ENCODE results near the gene GIN1.
"Not testable (repeated sequence)": the region's sequence is repeated elsewhere in the genome, so short reads cannot be mapped to it uniquely, and the experiment has no call there.

Gene GIN1

GRCh38 chr5:103111468-103111867 is 8.5 kb downstream of the GIN1 start:
- DNase-seq (ENCODE audit: low read depth in 3 of 3, low spot score in 1 of 3) = no peak

- no peak for DNase-seq (ENCODE audit: low read depth in 3 of 3, low spot score in 1 of 3)
Observed at GRCh38 chr5:103110403-103110802, 9.5 kb downstream of the GIN1 start.

- no peak for DNase-seq (ENCODE audit: low read depth in 3 of 3, low spot score in 1 of 3)
Observed at GRCh38 chr5:103109277-103109676, 10.7 kb downstream of the GIN1 start.

- no peak for DNase-seq (ENCODE audit: low read depth in 3 of 3, low spot score in 1 of 3)
Observed at GRCh38 chr5:103108086-103108485, 11.9 kb downstream of the GIN1 start.

GRCh38 chr5:103102234-103102633 is 17.7 kb downstream of the GIN1 start:
- no peak for DNase-seq (ENCODE audit: low read depth in 3 of 3, low spot score in 1 of 3)

DNA sequence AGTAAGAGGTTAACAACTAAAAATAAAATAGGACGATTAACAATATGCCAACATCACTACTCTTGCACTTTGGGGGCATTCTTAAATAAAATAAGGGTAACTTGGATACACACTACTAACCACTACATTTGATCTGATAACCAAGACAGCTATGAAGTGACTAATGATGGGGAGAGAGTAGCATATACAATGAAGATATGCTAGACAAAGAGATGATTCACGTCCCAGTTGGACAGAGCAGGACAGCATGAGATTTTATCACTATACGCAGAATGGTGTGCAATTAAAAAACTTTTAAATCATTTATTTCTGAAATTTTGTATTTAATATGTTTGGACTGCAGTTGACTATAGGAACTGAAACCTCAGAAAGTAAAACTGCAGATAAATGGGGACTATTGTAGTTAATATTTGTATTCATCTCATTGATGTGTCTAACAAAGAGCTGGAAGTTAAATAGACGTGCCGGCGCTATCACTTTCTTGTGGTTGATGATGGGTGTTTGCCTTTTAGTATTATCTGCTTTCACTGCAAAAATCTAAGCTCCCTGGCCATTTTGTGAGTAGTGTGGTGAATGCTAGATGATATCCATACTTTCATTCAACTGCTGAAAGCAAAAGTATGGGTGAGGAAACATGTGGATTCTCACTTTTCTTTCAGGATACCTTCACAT is 18.7 kb downstream of the GIN1 start:
- DNase-seq (ENCODE audit: low read depth in 3 of 3, low spot score in 1 of 3) = no peak

- DNase-seq (ENCODE audit: low read depth in 3 of 3, low spot score in 1 of 3) = no peak
Observed at GRCh38 chr5:103098993-103099392, 20.9 kb downstream of the GIN1 start.

DNA sequence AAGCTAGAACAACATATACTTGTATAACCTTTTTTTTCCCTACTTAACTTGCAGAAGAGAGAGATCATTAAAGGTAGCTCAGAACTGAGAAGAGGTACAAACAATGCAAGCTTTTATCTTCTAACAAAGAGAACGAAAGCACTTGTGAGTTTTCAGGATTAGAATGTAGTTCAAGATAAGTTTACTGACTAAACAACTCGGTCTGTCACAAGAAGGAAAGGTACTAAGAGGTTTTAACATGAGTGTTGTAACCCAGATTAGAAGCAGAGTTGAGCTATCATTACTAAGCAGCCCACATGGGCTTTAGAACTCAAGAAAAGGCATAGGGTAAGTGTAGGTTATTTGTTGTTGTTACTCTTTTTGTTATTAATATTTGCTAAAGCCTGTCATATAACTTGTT is 25.2 kb downstream of the GIN1 start:
- DNase-seq (ENCODE audit: low read depth in 3 of 3, low spot score in 1 of 3) = no peak

DNA sequence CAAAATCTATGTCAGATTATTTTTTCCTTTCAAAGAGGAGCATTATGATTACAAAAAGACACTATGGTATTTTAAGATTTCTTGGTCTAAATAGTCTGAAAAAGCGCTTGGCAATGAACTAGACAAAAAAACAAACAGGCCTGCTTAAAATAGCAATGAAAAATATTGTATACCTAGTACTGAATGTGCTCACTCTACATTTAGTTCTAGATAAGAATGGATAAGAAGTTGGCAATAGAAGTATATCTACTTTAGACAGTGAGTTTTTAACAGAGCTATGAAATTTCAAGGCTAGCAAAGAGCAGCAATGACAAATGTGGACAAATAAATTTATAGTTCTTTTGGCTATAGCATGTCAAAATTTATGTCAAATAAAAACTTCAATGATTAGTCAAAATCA is 26.2 kb downstream of the GIN1 start:
- DNase-seq (ENCODE audit: low read depth in 3 of 3, low spot score in 1 of 3) = no peak

- no peak for DNase-seq (ENCODE audit: low read depth in 3 of 3, low spot score in 1 of 3)
Observed at GRCh38 chr5:103092676-103093075, 27.3 kb downstream of the GIN1 start.

- DNase-seq (ENCODE audit: low read depth in 3 of 3, low spot score in 1 of 3) = no peak
Observed at GRCh38 chr5:103090791-103091190, 29.1 kb downstream of the GIN1 start.

DNA sequence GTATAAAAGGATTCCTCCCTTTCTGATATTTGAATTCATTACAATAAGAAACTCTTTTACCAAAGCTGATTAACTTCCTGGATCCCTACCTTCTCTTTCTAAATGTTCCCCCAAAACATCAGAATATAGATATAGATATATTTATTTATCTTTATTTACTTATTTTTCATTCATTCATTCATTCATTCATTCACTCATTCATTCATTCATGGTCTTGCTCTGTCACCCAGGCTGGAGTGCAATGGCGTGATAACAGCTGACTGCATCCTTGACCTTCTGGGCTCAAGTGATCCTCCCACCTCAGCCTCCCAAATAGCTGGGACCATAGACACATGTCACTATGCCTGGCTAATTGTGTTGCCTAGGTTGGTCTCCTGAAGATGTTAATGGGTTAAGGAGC is 30.7 kb downstream of the GIN1 start:
- DNase-seq (ENCODE audit: low read depth in 3 of 3, low spot score in 1 of 3) = no peak

- DNase-seq (ENCODE audit: low read depth in 3 of 3, low spot score in 1 of 3) = no peak
Observed at GRCh38 chr5:103086547-103086946, 33.4 kb downstream of the GIN1 start.

DNA sequence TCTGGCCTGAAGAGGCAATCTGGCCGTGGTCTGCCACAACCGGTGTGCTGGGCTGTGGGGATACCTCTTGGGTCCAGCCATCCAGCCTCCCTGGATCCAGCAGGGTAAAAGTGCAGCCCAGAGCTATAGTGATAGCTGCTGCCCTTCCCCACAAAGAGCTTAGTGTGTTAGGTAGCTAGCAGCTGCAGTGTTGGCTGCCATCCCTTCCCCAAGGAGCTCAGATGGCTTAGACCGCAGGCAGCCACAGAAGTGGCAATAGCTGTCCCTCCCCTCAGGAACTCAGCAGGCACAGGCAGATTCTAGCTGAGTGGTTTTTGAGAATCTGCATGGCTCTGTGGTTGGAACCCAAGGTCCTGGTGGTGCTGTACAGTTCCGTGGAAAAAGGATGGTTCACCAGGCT is 40.1 kb downstream of the GIN1 start:
- DNase-seq (ENCODE audit: low read depth in 3 of 3, low spot score in 1 of 3) = no peak

- no peak for DNase-seq (ENCODE audit: low read depth in 3 of 3, low spot score in 1 of 3)
Observed at GRCh38 chr5:103075442-103075841, 44.5 kb downstream of the GIN1 start.

GRCh38 chr5:103073500-103073899 is 46.4 kb downstream of the GIN1 start:
- not testable (repeated sequence) for DNase-seq (ENCODE audit: low read depth in 3 of 3, low spot score in 1 of 3)

DNA sequence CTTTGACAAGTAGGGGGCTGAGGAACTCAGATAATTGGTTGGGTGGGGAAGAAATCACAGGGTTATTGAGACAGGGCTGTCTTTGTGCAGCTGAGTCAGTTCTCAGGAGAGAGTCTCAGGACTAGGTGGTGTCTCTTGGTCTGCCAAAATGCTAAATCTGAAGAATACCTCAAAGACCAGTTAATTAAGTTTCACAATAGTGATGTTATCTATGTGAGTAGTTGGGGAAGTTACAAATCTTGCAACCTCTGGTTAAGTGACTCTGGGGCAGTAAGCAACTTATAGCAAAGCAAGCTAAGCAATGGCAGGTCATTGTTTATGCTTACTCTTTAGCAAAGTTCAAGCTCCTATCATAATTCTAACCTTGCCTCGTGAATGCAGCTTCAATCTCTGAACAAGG is 53.6 kb downstream of the GIN1 start:
- no peak for DNase-seq (ENCODE audit: low read depth in 3 of 3, low spot score in 1 of 3)

DNA sequence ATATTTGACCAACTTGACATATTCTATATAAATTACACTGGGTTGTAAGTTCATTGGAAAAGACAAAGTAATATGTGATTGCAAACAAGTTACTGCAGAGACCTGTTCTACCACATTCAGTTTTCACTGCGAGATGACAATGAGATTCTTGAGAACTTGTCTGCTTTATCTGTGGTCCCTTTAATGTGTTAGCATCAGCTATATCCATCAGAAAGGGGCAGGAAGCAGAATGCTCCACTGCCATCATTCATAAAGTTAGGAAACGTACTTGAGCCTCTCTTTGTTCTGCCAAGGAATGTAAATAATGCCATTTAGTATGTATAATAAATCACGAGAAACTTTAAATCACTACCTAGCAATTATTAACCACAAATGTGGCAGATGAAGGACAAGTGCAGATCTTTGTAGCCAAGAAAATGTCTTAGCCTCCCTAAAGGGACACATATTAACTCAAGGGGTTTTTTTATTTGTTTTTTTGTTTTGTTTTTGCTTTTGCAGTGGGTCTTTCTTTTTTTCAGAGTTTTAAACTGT is 59.4 kb downstream of the GIN1 start:
- no peak for DNase-seq (ENCODE audit: low read depth in 3 of 3, low spot score in 1 of 3)

DNA sequence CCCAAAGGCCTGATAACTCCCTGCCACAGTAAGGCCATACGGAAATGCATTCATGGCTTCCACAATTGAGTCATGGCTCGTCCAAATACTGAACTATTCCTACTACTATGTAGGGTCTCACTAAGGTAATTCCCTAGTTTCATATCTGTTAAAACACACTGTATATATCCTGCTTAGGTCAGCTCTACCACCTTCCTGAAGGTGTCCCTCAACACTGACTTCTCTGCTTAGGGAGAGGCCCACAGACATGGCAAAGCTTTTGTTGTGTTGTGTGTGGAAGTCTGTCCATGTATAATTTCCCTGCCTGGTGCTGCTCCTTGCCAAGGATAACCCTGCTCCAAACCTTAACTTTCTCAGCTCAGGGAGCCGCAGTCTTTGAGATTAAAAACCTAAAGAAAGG is 60.4 kb downstream of the GIN1 start:
- no peak for DNase-seq (ENCODE audit: low read depth in 3 of 3, low spot score in 1 of 3)

DNA sequence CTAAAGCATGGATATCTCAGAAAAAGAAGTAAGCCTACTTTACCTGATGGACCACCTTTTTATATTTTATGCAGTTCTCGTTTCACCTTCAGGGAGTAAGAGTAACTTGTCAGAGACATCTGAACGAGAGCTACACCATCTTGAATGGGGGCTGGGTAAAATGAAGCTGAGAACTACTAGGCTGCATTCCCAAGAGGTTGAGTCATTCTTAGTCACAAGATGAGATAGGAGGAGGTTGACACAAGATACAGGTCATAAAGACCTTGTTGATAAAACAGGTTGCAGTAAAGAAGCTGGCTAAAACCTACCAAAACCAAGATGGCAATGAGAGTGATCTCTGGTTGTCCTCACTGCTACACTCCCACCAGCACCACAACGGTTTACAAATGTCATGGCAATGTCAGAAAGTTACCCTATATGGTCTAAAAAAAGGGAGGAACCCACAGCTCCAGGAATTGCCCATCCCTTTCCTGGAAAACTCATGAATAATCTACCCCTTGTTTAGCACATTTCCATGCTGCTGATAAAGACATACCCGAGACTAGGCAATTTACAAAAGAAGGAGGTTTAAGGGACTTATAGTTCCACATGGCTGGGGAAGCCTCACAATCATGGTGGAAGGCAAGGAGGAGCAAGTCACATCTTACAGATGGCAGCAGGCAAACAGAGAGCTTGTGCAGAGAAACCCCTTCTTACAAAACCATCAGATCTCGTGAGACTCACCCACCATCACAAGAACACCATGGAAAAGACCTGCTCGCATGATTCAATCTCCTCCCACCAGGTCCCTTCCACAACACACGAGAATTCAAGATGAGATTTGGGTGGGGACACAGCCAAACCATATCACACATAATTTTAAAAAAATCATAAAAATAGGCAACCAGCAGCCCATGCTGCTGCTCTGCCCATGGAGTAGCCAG is 62.5 kb downstream of the GIN1 start:
- no peak for DNase-seq (ENCODE audit: low read depth in 3 of 3, low spot score in 1 of 3)

GRCh38 chr5:103046706-103047105 is 73.2 kb downstream of the GIN1 start:
- not testable (repeated sequence) for DNase-seq (ENCODE audit: low read depth in 3 of 3, low spot score in 1 of 3)

DNA sequence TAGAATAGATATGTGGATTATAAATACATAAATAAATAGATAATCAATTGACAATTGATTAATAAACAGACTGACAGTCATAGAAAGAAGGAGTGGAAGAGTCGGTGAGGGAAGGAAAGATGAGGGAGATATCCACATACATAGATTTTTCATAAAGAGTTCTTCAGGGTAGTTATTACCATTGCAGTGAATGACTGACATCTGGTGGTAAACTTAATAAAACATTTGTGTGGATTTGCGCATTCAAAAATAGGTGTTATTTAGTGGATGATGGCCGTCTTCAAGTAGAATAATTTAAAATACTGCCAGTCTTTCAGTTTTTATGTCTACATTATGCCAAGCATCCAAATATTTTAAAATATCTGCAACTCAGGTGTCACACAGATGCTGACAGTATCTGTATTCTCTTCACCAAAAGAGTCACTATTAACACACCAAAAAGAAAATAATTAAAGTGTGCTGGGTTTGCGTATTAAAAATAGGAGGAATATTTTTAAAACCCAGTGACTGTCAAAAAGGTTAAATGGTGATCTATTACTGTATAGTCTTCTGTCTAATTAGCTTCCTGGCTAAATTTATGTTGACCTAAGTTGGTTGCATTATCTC is 78.8 kb downstream of the GIN1 start:
- DNase-seq (ENCODE audit: low read depth in 3 of 3, low spot score in 1 of 3) = no peak

Data from stimulated activated CD4-positive, alpha-beta T cell treated with anti-CD3 and anti-CD28 coated beads, TNF-alpha, amount 100 ng/mL, for 1 hour (primary cell).